H1 (cell line): ENCODE results near the gene KLRK1. TPM values are rescaled to one million over a fixed set of nuclear protein-coding genes. Genes with fewer than 3 reads are reported as not detected.

Experiments
- CTCF ChIA-PET: fragments of 300-600 bp; sonication (Branson Sonifier 250); formaldehyde crosslinking; loops from one replicate; lab custom pipeline; 2021; ENCODE audit not compliant: partially characterized antibody; lab: Charles Lee
- POLR2A ChIA-PET: fragments of 300-600 bp; sonication (Branson Sonifier 250); formaldehyde crosslinking; loops from one replicate; lab custom pipeline; 2021; ENCODE audit warnings: inconsistent platforms; ENCODE audit not compliant: partially characterized antibody; lab: Charles Lee
- DNase-seq, 2 experiments: peaks; one replicate each; pipeline versions ENCODE4 v3.0.0 to v3.0.0-alpha.2; 2010 to 2022; ENCODE audit warnings: low spot score in 2 of 2, low read depth in 1 of 2, mixed read lengths in 1 of 2
- FAIRE-seq: peaks from 2 replicates; lab custom pipeline; 2011; peaks lifted over from hg19 to GRCh38; lab: Jason Lieb, UNC
- H2AFZ ChIP-seq: 2 replicates; pipeline ENCODE4 v1.8.1; 2012; ENCODE audit warnings: low read length, inconsistent platforms
- H2AK5ac ChIP-seq: 2 replicates; pipeline ENCODE4 v1.6.1; 2013; ENCODE audit warnings: low read depth, low read length
- H2BK120ac ChIP-seq: replicated peaks from 2 replicates; pipeline ENCODE3; 2013; ENCODE audit warnings: low read depth, low read length, inconsistent platforms
- H2BK12ac ChIP-seq: 2 replicates; pipeline ENCODE4 v1.6.1; 2013; ENCODE audit warnings: low read depth, low read length
- H2BK15ac ChIP-seq: 2 replicates; pipeline ENCODE4 v1.6.1; 2013; ENCODE audit warnings: low read length
- H2BK20ac ChIP-seq: 2 replicates; pipeline ENCODE4 v1.6.1; 2013; ENCODE audit warnings: low read length
- H2BK5ac ChIP-seq: 2 replicates; pipeline ENCODE4 v1.6.1; 2013; ENCODE audit warnings: low read depth, low read length
- H3K14ac ChIP-seq: 2 replicates; pipeline ENCODE4 v1.6.1; 2013; ENCODE audit warnings: inconsistent platforms; ENCODE audit not compliant: insufficient read length
- H3K18ac ChIP-seq: 2 replicates; pipeline ENCODE4 v1.6.1; 2013; ENCODE audit warnings: low read length; ENCODE audit errors: extremely low read depth
- H3K23ac ChIP-seq: 2 replicates; pipeline ENCODE4 v1.6.1; 2013; ENCODE audit warnings: inconsistent platforms; ENCODE audit not compliant: insufficient read length
- H3K23me2 ChIP-seq: 2 replicates; pipeline ENCODE4 v1.6.1; 2013; ENCODE audit warnings: low read depth, low read length
- H3K27ac ChIP-seq: 2 replicates; pipeline ENCODE4 v1.6.1; 2011; ENCODE audit warnings: low read depth, low read length, inconsistent platforms
- H3K27me3 ChIP-seq, 4 experiments: replicated peaks in 1 of 4; 1 replicate in 1 of 4; 2 replicates in 3 of 4; pipeline versions ENCODE4 v1.6.1 to v1.8.1; 2011 to 2013; ENCODE audit warnings: low read length in 3 of 4, mild to moderate bottlenecking in 3 of 4, inconsistent platforms in 2 of 4, mixed read lengths in 2 of 4, moderate library complexity in 1 of 4; ENCODE audit not compliant: control insufficient read depth in 3 of 4, insufficient read depth in 3 of 4; ENCODE audit errors: extremely low read depth in 1 of 4
- H3K36me3 ChIP-seq, 4 experiments: 2 replicates each; pipeline versions ENCODE4 v1.6.1 to v1.8.1; 2011 to 2013; ENCODE audit warnings: mild to moderate bottlenecking in 4 of 4, low read length in 3 of 4, moderate library complexity in 2 of 4, control low read depth in 1 of 4, inconsistent platforms in 1 of 4; ENCODE audit not compliant: insufficient read depth in 4 of 4, control insufficient read depth in 2 of 4
- H3K4ac ChIP-seq: replicated peaks from 2 replicates; pipeline ENCODE3; 2013; ENCODE audit warnings: low read length, low read depth, mixed read lengths, inconsistent platforms; ENCODE audit not compliant: insufficient read length
- H3K4me1 ChIP-seq, 4 experiments: replicated peaks in 1 of 4; 1 replicate in 1 of 4; 2 replicates in 3 of 4; pipeline versions ENCODE4 v1.6.1 to v1.8.1; 2011 to 2013; ENCODE audit warnings: low read length in 3 of 4, inconsistent platforms in 2 of 4, mixed read lengths in 1 of 4; ENCODE audit not compliant: insufficient read depth in 4 of 4, control insufficient read depth in 3 of 4
- H3K4me2 ChIP-seq, 2 experiments: 2 replicates each; pipeline versions ENCODE4 v1.6.1 to v1.8.1; 2011 to 2013; ENCODE audit warnings: low read depth in 2 of 2, low read length in 2 of 2, control low read depth in 1 of 2, inconsistent platforms in 1 of 2, mild to moderate bottlenecking in 1 of 2; ENCODE audit not compliant: insufficient read depth in 1 of 2
- H3K4me3 ChIP-seq, 4 experiments: fragments of 200-600, 300-600 bp in 1 of 4; sonication (generic), shearing (Covaris generic), sonication (Bioruptor Twin) in 1 of 4; 2 replicates each; pipeline versions ENCODE4 v1.5.1 to v1.8.1; 2011 to 2016; ENCODE audit warnings: low read length in 4 of 4, low read depth in 3 of 4, control low read depth in 2 of 4, inconsistent platforms in 2 of 4, mild to moderate bottlenecking in 2 of 4, mixed read lengths in 1 of 4, moderate library complexity in 1 of 4; ENCODE audit not compliant: insufficient read depth in 2 of 4; ENCODE audit errors: extremely low read depth in 1 of 4
- H3K56ac ChIP-seq: replicated peaks from 2 replicates; pipeline ENCODE3; 2013; ENCODE audit warnings: low read depth, mild to moderate bottlenecking, mixed read lengths, low read length, inconsistent platforms; ENCODE audit not compliant: insufficient read length
- H3K79me1 ChIP-seq: 2 replicates; pipeline ENCODE4 v1.6.1; 2013; ENCODE audit warnings: low read depth, low read length, control low read depth
- H3K79me2 ChIP-seq, 2 experiments: 2 replicates each; pipeline versions ENCODE4 v1.6.1 to v1.8.1; 2012 to 2013; ENCODE audit warnings: low read length in 2 of 2, mild to moderate bottlenecking in 2 of 2, inconsistent platforms in 1 of 2; ENCODE audit not compliant: insufficient read depth in 2 of 2, control insufficient read depth in 1 of 2
- H3K9ac ChIP-seq, 4 experiments: replicated peaks in 1 of 4; 1 replicate in 1 of 4; 2 replicates in 3 of 4; pipeline versions ENCODE4 v1.6.1 to v1.8.1; 2011 to 2013; ENCODE audit warnings: low read depth in 3 of 4, low read length in 3 of 4, control low read depth in 2 of 4, mild to moderate bottlenecking in 2 of 4, moderate library complexity in 2 of 4, inconsistent platforms in 1 of 4; ENCODE audit errors: extremely low read depth in 1 of 4
- H3K9me3 ChIP-seq, 2 experiments: 2 replicates each; pipeline versions ENCODE4 v1.6.1 to v1.8.1; 2012 to 2013; ENCODE audit warnings: mild to moderate bottlenecking in 2 of 2, moderate library complexity in 2 of 2, control low read depth in 1 of 2, inconsistent platforms in 1 of 2, low read depth in 1 of 2, low read length in 1 of 2, mixed read lengths in 1 of 2; ENCODE audit not compliant: insufficient read depth in 2 of 2
- H4K20me1 ChIP-seq, 2 experiments: replicated peaks in 1 of 2; 2 replicates each; pipeline versions ENCODE3 to v1.8.1; 2011 to 2013; ENCODE audit warnings: inconsistent platforms in 2 of 2, low read length in 2 of 2, mild to moderate bottlenecking in 1 of 2; ENCODE audit not compliant: insufficient read depth in 2 of 2, control insufficient read depth in 1 of 2
- H4K5ac ChIP-seq: 2 replicates; pipeline ENCODE4 v1.6.1; 2013; ENCODE audit warnings: low read length, low read depth, mixed read lengths, inconsistent platforms; ENCODE audit not compliant: insufficient read length
- H4K8ac ChIP-seq: 2 replicates; pipeline ENCODE4 v1.8.0; 2013; ENCODE audit warnings: mild to moderate bottlenecking, moderate library complexity, low read length, inconsistent platforms; ENCODE audit not compliant: insufficient read depth; ENCODE audit errors: extremely low read depth
- H4K91ac ChIP-seq: replicated peaks from 2 replicates; pipeline ENCODE3; 2013; ENCODE audit warnings: low read length, mixed read lengths, inconsistent platforms; ENCODE audit not compliant: insufficient read length
- ATF3 ChIP-seq: IDR thresholded peaks from 2 replicates; pipeline ENCODE4 v1.6.1; 2011; ENCODE audit warnings: low read depth, mild to moderate bottlenecking, low read length; ENCODE audit not compliant: insufficient read depth
- FOSL1 ChIP-seq: IDR thresholded peaks from 2 replicates; pipeline ENCODE4 v1.6.1; 2011; ENCODE audit warnings: mild to moderate bottlenecking, low read depth, low read length, moderate library complexity; ENCODE audit not compliant: insufficient read depth
- WGBS, 2 experiments: shearing (Covaris generic) in 1 of 2; methylation state at CpG; one replicate each; pipeline versions ENCODE4 v1.1.6 to v1.1.7; 2013 to 2015; ENCODE audit warnings: low lambda C conversion rate in 2 of 2, mixed read lengths in 2 of 2, inconsistent platforms in 1 of 2, low coverage in 1 of 2, missing lambda C conversion rate in 1 of 2; ENCODE audit not compliant: insufficient replicate concordance in 2 of 2, insufficient coverage in 1 of 2, insufficient read length in 1 of 2; ENCODE audit errors: extremely low coverage in 1 of 2, missing lambda C conversion rate in 1 of 2; 5-methylcytosine and 5-hydroxymethylcytosine counted together
- polyA plus RNA-seq, 7 experiments: library from polyadenylated mRNA; depleted of rRNA in 3 of 7; stranded (reverse) in 5 of 7; unstranded in 2 of 7; fragments of >200 nt in 5 of 7; fragments of 200-250 nt in 2 of 7; gene quantifications; 1 replicate in 5 of 7; 2 replicates in 1 of 7; 4 replicates in 1 of 7; pipeline versions ENCODE4 v1.2.1 to v1.2.3, GENCODE V29; 2011 to 2013; ENCODE audit warnings: missing spikeins in 2 of 7, mixed read lengths in 2 of 7
- total RNA-seq: library from RNA; stranded (reverse); fragmentation: NEBNext Ultra II Directional; extraction: Animal tissue kit (Norgen Biotek cat#: 25700); gene quantifications from 2 replicates; pipeline ENCODE4 v1.2.1, GENCODE V29; 2021

The KLRK1 gene
- total and polyA plus RNA-seq, 2 of the 8 experiments (the other 6 are each of a cell fraction or from before 2014, with no cell fraction given) = not detected

- no peak overlapping the region for H2BK15ac ChIP-seq
- DNase-seq (no peak), FAIRE-seq (no peak)
- no peak overlapping the region for H2BK20ac ChIP-seq
- H3K79me1 ChIP-seq = no peaks in the 10 kb centered on the region
- no peak overlapping the region for H4K91ac ChIP-seq
- no peak overlapping the region for H3K4me3 ChIP-seq
- no peak overlapping the region for H3K23ac ChIP-seq
- H3K56ac ChIP-seq = no peak overlapping the region
- no peak overlapping the region for H3K14ac ChIP-seq
- H3K4me2 ChIP-seq = no peak overlapping the region
- WGBS, 2 experiments = 79% methylated on average over 2 of the region's 2 CpGs; no CpG with 5 or more reads in 1 of the 2 experiments
- H3K79me2 ChIP-seq = no peaks in the 10 kb centered on the region
- no peak overlapping the region for H3K18ac ChIP-seq
- H2BK5ac ChIP-seq = peak overlapping the region; percentile 24; the same call in 1 of the 2 replicates
- H3K27ac ChIP-seq = no peak overlapping the region
- CTCF ChIA-PET = interaction anchor here (0.8 kb wide), 1 partner anchor 15 kb away, joined by 3 read pairs; no protein-coding TSS in a partner anchor
- no peak overlapping the region for H3K4ac ChIP-seq
- H3K4me1 ChIP-seq = peaks cover 0 to 5% (median under 1%) of the 10 kb centered on the region in 4 experiments; a peak in 2 of 7 replicates
- no peaks in the 10 kb centered on the region for H4K20me1 ChIP-seq
- H3K9ac ChIP-seq = no peak overlapping the region
- H2BK120ac ChIP-seq = no peak overlapping the region
- H3K27me3 ChIP-seq = no peaks in the 10 kb centered on the region
- H4K5ac ChIP-seq = no peak overlapping the region
- no peak overlapping the region for H2BK12ac ChIP-seq
- POLR2A ChIA-PET = no interaction called here
- H2AK5ac ChIP-seq = no peak overlapping the region
- H3K9me3 ChIP-seq = no peaks in the 10 kb centered on the region
- H3K36me3 ChIP-seq = no peaks in the 10 kb centered on the region
- TF ChIP-seq ATF3 (no peak), FOSL1 (no peak)
- no peaks in the 10 kb centered on the region for H3K23me2 ChIP-seq
- H2AFZ ChIP-seq = peak overlapping the region; percentile 76
- H4K8ac ChIP-seq = peak overlapping the region; percentile 57; the same call in 1 of the 2 replicates
Observed at GRCh38 chr12:10354502-10354901, 35.3 kb downstream of the KLRK1 start.
